ENCODE measurements around the gene CORIN. TPM values are rescaled to one million over a fixed set of nuclear protein-coding genes. Genes with fewer than 3 reads are reported as not detected.

The CORIN gene
- total and polyA plus RNA-seq, 2 of the 13 experiments (the other 11 are each of a cell fraction or from before 2014, with no cell fraction given) = 0.84 to 1.2 TPM

- Histone ChIP-seq H3K36me3 (replicated peaks in 1 of 2; ENCODE audit: control insufficient read depth in 1 of 2, insufficient read depth in 2 of 2, low read length in 2 of 2) (no peaks in the 10 kb centered on the region), H3K4me1 (ENCODE audit: insufficient read depth, low read length) (no peaks in the 10 kb centered on the region), H3K4me2 (ENCODE audit: low read depth, low read length) (no peak overlapping the region), H3K9ac (ENCODE audit: insufficient read depth, low read depth, low read length) (no peak overlapping the region), H3K9me3 (ENCODE audit: low read length) (no peaks in the 10 kb centered on the region), H4K20me1 (ENCODE audit: insufficient read depth, low read length) (no peaks in the 10 kb centered on the region), H3K4me3 (replicated peaks in 1 of 3; ENCODE audit: insufficient read depth in 1 of 3, low read depth in 2 of 3, low read length in 3 of 3) (no peak overlapping the region), H2AFZ (ENCODE audit: low read length) (no peak overlapping the region), H3K27me3 (ENCODE audit: control insufficient read depth in 1 of 2, insufficient read depth in 2 of 2, low read length in 2 of 2) (no peaks in the 10 kb centered on the region), H3K27ac (ENCODE audit: extremely low read length, insufficient read depth, low read length) (no peak overlapping the region), H3K79me2 (ENCODE audit: insufficient read depth, low read length) (no peaks in the 10 kb centered on the region)
- CTCF ChIA-PET (ENCODE audit: low intra/inter-chr PET ratio, low total read pairs) = no interaction called here
- no peak for TF ChIP-seq ATF3 (CRISPR knock-in tag; IDR thresholded peaks at IDR 0.05)
- no peak for TF ChIP-seq ZNF614 (CRISPR knock-in tag; IDR thresholded peaks at IDR 0.05; ENCODE audit: borderline replicate concordance)
- no peak for TF ChIP-seq SMYD3 (CRISPR knock-in tag; IDR thresholded peaks at IDR 0.05)
- TF ChIP-seq EHMT2 (IDR thresholded peaks at IDR 0.05; ENCODE audit: borderline replicate concordance, low read depth, low read length) = no peak
- no peak for TF ChIP-seq MAF1 (CRISPR knock-in tag; IDR thresholded peaks at IDR 0.05; ENCODE audit: borderline replicate concordance)
- TF ChIP-seq TCF12 (IDR thresholded peaks at IDR 0.05) = no peak
- no peak for TF ChIP-seq TCF12 (CRISPR knock-in tag; IDR thresholded peaks at IDR 0.05)
- no peak for TF ChIP-seq ARNT2 (CRISPR knock-in tag; IDR thresholded peaks at IDR 0.05; ENCODE audit: low read depth)
- no peak for TF ChIP-seq ELF4 (CRISPR knock-in tag; IDR thresholded peaks at IDR 0.05; ENCODE audit: borderline replicate concordance)
- TF ChIP-seq PHF5A (CRISPR knock-in tag; IDR thresholded peaks at IDR 0.05; ENCODE audit: low read depth, unreplicated experiment) = no peak
- no peak for TF ChIP-seq SKI (IDR thresholded peaks at IDR 0.05; ENCODE audit: partially characterized antibody)
- TF ChIP-seq ZNF513 (CRISPR knock-in tag; conservative IDR thresholded peaks at IDR 0.05) = no peak
- no peak for TF ChIP-seq ZNF101 (CRISPR knock-in tag; IDR thresholded peaks at IDR 0.05; ENCODE audit: borderline replicate concordance, low read depth)
- TF ChIP-seq HINFP (CRISPR knock-in tag; IDR thresholded peaks at IDR 0.05; ENCODE audit: low read depth) = no peak
- TF ChIP-seq ZNF354B (CRISPR knock-in tag; IDR thresholded peaks at IDR 0.05) = no peak
- TF ChIP-seq ZUFSP (CRISPR knock-in tag; IDR thresholded peaks at IDR 0.05; ENCODE audit: borderline replicate concordance) = no peak
- DNase-seq (ENCODE audit: low spot score) (no peak), ATAC-seq (no peak), FAIRE-seq (no peak)
- in situ Hi-C loops (cut with HindIII; ENCODE audit: extremely low pct_ligation_motif_present, low pct_unique_long_range_greater_than_20kb) (no loop called here), intact Hi-C loops (cut with micrococcal nuclease; ENCODE audit: unreplicated experiment) (no loop called here)
- 70% methylated on average over 1 of the region's 1 CpG for WGBS (ENCODE audit: low lambda C conversion rate)
- no TSS peak for BruUV-seq (replicated peaks)
- POLR2A ChIA-PET = no interaction called here
These were observed 196.1 kb downstream of the CORIN start for GRCh38 chr4:47641755-47642154.

Measured in HepG2 (cell line).